HL-60/S4 (cell line): ENCODE data around the gene CHGA.

Experiments used
- in situ Hi-C: fragments of 300-500 bp; cut with MboI; formaldehyde crosslinking; loops from 2 replicates; pipeline ENCODE4 v1.14.3; 2022; ENCODE audit warnings: low sequenced_read_pairs

The CHGA gene

GRCh38 chr14:92942976-92943710 lies 20.2 kb downstream of the CHGA start:
- in situ Hi-C loops: no loop called here

DNA sequence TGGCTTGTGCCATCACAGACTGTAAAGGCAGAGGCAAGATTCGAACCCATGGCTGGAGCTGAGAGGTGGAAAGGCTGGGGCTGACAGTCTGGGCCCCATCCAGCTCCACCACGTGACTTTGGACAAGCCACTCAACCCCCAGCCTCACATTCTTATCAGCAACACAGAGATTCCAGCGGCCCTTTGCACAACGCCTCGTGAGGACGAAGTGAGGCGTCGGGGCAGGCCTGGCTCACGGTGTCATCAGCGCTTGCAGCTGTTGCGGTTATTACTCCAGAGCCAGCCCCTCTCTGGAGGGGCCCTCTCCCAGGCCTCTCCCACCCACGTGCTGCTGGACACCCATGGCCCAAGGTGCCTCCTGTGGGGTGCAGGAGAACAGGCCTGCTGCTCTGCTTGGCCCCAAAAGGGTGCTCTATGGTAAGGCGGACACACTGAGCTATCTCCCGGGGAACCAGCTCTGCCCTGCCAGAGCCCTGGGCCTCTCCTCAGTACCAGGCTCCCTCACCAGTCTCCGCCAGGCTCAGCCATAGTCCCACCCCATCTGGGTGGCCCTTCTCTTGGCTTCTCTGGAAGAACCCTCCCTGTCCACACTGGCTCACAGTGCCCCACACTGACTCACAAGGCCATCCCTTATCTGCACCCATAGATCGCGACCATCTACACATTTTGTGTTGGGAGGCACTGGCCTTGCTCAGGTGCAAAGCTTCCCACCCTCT lies 21.1 kb downstream of the CHGA start:
- in situ Hi-C loops: no loop called here

DNA sequence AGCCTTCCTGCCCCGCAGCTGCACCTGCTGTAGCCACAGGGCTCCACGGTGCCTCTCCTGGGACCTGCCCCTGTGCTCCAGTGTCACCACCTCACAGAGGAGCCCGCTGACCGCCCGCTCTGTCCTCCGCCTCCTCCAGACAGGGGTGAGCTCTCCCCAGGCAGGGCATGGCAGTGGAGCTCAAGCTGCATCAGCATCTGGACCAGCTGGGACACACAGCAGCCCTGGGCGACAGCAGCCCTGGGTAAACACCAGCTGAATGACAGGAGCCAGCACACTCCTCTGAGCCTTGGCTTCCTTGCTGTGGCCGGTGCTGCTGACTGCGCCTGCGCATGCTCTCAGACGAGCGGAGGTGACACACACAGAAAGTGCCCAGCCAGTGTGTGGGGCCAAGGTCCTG lies 22.0 kb downstream of the CHGA start:
- in situ Hi-C loops: no loop called here

- in situ Hi-C loops: no loop called here
Measured at GRCh38 chr14:92945544-92945943, 22.6 kb downstream of the CHGA start.

DNA sequence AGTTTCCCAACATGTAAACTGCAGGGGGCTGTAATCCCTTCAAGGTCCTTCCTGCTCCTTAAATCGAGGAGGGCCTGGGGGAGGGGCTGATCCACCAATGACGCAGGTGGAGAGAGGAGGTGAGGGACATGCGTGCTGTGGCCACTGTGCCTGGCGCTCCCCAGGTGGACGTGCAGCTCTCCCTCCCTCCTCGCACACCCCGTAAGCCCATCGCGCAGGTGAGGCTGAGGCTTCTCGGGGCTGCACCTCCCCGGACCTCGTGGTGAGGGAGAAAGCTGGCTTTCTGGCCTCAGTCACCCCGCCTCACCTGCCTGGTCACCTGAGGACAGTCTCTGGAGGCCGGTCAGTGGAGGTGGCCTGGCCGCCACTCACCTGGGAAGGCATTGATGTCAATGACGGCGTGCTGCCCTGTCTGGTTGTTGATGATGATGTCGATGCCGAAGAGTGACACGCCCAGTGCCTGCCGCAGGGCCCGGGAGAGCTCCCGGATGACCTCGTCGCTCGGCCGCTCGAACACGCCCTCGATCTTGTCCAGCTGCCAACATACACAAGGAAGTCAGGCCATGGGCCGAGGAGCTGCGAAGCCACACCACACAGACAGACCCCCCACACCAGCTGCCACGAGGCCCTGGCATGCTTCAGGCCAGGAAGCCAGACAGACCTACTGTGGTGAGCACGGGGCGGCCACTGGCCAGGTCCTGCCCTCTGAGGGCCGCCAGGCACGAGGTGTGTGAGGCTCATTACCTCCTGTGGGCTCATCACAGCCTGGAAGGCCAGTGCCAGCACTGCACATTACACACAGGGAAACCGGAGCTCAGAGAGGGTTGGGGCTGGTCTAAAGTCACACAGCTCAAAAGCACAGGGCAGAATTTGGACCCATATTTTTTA lies 23.3 kb downstream of the CHGA start:
- in situ Hi-C loops: no loop called here

- in situ Hi-C loops: no loop called here
Measured at GRCh38 chr14:92946847-92947545, 24.0 kb downstream of the CHGA start.

DNA sequence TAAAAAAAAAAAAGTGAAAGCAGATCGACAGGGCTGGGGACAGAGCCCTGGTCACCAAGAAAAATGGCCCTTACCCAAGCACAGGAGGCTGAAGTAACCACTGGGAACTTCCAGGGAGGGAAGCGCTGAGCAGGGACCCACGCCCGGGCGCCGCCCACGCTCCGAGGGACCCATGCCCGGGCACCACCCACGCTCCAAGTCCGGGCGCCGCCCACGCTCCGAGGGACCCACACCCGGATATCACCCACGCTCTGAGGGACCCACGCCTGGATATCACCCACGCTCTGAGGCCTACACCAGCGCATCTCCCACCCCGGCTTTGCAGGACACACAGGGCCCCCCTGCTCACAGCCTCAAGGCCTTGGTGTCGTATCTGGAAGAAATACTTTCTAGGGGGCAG lies 25.7 kb downstream of the CHGA start:
- in situ Hi-C loops: no loop called here

- in situ Hi-C loops: loop anchor here (5.0 kb wide), 1 partner anchor 188 kb away; no protein-coding TSS in a partner anchor
Measured at GRCh38 chr14:92949496-92950192, 26.7 kb downstream of the CHGA start.

DNA sequence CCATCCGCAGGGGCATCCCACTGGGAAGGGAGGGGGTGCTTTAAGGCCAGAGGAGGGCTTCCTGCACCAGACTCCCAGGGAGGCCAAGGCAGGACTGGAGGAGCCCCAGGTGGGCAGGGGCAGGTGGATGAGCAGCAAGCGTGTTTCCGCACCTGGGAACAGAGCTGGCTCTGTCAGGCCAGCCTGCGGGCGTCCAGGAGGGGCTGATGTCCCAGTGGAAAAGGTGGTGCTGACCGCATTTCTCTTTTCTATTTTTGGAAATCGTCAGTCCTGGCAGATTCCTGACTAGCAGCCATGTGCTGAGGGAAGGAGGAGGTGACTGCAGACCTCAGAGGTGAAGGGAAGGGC lies 27.2 kb downstream of the CHGA start:
- in situ Hi-C loops: loop anchor here (5.0 kb wide), 1 partner anchor 187 kb away; no protein-coding TSS in a partner anchor

- in situ Hi-C loops: loop anchor here (5.0 kb wide), 1 partner anchor 187 kb away; no protein-coding TSS in a partner anchor
Measured at GRCh38 chr14:92950773-92951172, 27.8 kb downstream of the CHGA start.

GRCh38 chr14:92951261-92951660 lies 28.3 kb downstream of the CHGA start:
- in situ Hi-C loops: loop anchor here (5.0 kb wide), 1 partner anchor 186 kb away; no protein-coding TSS in a partner anchor

- in situ Hi-C loops: loop anchor here (5.0 kb wide), 1 partner anchor 185 kb away; no protein-coding TSS in a partner anchor
Measured at GRCh38 chr14:92951912-92952471, 29.0 kb downstream of the CHGA start.

- in situ Hi-C loops: loop anchor here (5.0 kb wide), 1 partner anchor 185 kb away; no protein-coding TSS in a partner anchor
Measured at GRCh38 chr14:92952481-92953298, 29.7 kb downstream of the CHGA start.

DNA sequence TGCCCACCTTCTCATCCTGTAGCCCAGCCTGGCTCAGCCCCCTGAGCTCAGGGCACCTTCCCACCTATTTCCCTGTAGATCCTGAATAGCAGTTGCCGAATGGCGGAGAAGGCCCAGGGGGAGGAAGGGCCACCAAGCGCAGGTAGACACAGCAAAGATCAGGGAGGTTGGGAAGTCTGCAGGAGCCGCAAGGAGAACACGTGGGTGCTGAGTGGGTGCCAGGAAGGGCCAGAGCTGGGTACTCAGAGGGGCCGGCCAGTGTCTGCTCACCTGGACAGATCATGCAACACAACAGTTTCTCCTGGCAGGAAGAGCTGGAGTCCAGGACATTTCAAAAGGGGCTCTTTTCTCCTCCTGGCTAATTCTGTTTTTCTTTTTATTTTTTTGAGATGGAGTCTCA lies 30.6 kb downstream of the CHGA start:
- in situ Hi-C loops: loop anchor here (5.0 kb wide), 1 partner anchor 184 kb away; no protein-coding TSS in a partner anchor

GRCh38 chr14:92954933-92955332 lies 32.0 kb downstream of the CHGA start:
- in situ Hi-C loops: loop anchor here (5.0 kb wide), 1 partner anchor 182 kb away; no protein-coding TSS in a partner anchor

DNA sequence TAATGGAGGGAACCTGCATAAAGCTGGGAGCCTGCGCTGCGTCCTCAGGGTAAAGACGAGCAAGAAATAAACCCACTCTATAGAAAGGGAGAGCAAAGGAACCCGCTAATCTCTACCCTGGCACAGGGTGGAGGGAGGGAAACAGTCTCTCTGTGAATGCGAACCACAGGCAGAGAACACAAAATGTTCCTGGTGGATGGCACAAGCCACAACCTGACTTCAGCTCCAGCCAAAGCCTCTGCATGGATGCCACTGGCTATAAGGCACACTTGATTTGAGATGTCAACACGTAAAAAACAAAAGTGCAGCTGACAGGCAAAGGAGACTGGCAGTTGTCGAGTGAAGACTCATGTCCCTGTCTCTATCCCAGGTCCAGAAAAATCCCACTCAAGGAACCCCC lies 32.4 kb downstream of the CHGA start:
- in situ Hi-C loops: no loop called here

DNA sequence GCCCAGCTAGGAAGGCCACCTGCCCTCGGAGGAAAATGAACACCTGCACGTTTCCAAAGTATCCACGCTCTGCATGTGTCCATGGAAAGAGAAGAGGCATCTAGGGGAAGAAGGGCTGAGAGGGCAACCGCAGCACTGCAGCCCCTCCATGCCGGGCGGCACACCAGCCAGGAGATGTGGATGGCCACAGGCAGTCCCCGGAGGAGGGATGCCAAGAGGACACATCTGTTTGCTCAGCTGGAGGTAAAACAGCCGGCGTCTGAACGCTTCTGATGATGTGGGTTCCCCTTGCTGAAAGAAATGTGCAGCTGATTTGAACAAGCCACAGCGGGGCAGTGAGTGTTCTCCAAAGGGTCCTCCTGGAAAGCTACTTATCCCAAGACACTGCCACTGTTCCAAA lies 34.0 kb downstream of the CHGA start:
- in situ Hi-C loops: no loop called here

GRCh38 chr14:92958373-92959188 lies 35.6 kb downstream of the CHGA start:
- in situ Hi-C loops: no loop called here
